AG04449 (cell line): ENCODE data around the gene TRABD.
"Not testable (repeated sequence)": the region's sequence is repeated elsewhere in the genome, so short reads cannot be mapped to it uniquely, and the experiment has no call there.

Experiments used
- CTCF ChIA-PET: fragments of 350-600 bp; formaldehyde crosslinking; extraction: SDS; loops from one replicate; lab custom pipeline; 2021; ENCODE audit warnings: antibody characterized with exemption; lab: Yijun Ruan, JAX
- POLR2A ChIA-PET: fragments of 400-600, 350-600 bp; formaldehyde crosslinking; extraction: SDS; loops from one replicate; lab custom pipeline; 2020; ENCODE audit warnings: antibody characterized with exemption, inconsistent platforms; lab: Yijun Ruan, JAX
- DNase-seq: peaks from one replicate; pipeline ENCODE4 v3.0.0-alpha.2; 2010; ENCODE audit warnings: low read depth, low spot score
- H3K4me3 ChIP-seq: 2 replicates; pipeline ENCODE4 v1.5.1; 2011; ENCODE audit warnings: low read depth, mild to moderate bottlenecking, control low read depth, low read length
- CTCF ChIP-seq: IDR thresholded peaks from one replicate; pipeline ENCODE4 v1.5.1; 2011; ENCODE audit warnings: mild to moderate bottlenecking, moderate library complexity, low read length, control low read depth, inconsistent platforms; ENCODE audit not compliant: insufficient read depth; ENCODE audit errors: missing control alignments

TRABD gene

GRCh38 chr22:50185375-50186087 is at the start of gene TRABD:
Gene TRABD, plus strand, starts transcription at chr22:50185913. Its CDS starts 7,148 bp downstream, at chr22:50193061.
- peak within 1 kb of the TSS; percentile 67 for H3K4me3 ChIP-seq
- POLR2A ChIA-PET = no interaction called here
- no peak for TF ChIP-seq CTCF
- DNase-seq = no peak
- CTCF ChIA-PET = no interaction called here

- CTCF ChIA-PET = interaction anchor here (1.5 to 2.0 kb wide), 2 partner anchors 10 kb away, joined by 4 to 11 read pairs; no protein-coding TSS in a partner anchor
- no peak for DNase-seq
- TF ChIP-seq CTCF = no peak
- H3K4me3 ChIP-seq = no peak overlapping the region
- POLR2A ChIA-PET = no interaction called here
These were observed 49.1 kb upstream of the TRABD start for GRCh38 chr22:50136581-50137015.

GRCh38 chr22:50137277-50137676 is 48.4 kb upstream of the TRABD start:
- DNase-seq, H3K4me3 ChIP-seq, POLR2A ChIA-PET: not testable (repeated sequence)
- CTCF ChIA-PET = interaction anchor here (1.0 to 1.5 kb wide), 2 partner anchors 10 to 12 kb away, joined by 4 read pairs; no protein-coding TSS in a partner anchor

DNA sequence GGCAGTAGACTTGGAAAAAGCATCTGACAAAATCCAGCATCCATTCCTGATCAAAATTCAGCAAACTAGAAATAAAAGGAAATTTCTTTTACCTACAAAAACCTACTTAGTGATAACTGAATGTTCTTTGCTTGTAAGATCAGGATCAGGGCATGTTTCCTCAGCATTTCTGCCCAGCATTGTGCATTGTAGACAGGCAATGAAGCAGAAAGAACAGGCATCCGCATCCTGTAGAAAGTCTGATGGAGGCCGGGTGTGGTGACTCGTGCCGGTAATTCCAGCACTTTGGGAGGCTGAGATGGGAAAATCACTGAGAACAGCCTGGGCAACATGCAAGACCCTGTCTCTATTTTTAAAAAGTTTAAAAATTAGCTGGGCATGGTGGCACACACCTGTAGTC is 47.7 kb upstream of the TRABD start:
- ChIA-PET CTCF (interaction anchor here (0.9 to 1.5 kb wide), 3 partner anchors 10 to 11 kb away, joined by 3 to 4 read pairs (median 4); no protein-coding TSS in a partner anchor), POLR2A (no interaction called here)
- no peak overlapping the region for H3K4me3 ChIP-seq
- no peak for TF ChIP-seq CTCF
- no peak for DNase-seq

- CTCF ChIA-PET = interaction anchor here (0.9 kb wide), 1 partner anchor 9 kb away, joined by 3 read pairs; no protein-coding TSS in a partner anchor
- TF ChIP-seq CTCF = no peak
- POLR2A ChIA-PET = no interaction called here
- H3K4me3 ChIP-seq = no peak overlapping the region
- no peak for DNase-seq
These were observed 46.7 kb upstream of the TRABD start for GRCh38 chr22:50138988-50139387.

DNA sequence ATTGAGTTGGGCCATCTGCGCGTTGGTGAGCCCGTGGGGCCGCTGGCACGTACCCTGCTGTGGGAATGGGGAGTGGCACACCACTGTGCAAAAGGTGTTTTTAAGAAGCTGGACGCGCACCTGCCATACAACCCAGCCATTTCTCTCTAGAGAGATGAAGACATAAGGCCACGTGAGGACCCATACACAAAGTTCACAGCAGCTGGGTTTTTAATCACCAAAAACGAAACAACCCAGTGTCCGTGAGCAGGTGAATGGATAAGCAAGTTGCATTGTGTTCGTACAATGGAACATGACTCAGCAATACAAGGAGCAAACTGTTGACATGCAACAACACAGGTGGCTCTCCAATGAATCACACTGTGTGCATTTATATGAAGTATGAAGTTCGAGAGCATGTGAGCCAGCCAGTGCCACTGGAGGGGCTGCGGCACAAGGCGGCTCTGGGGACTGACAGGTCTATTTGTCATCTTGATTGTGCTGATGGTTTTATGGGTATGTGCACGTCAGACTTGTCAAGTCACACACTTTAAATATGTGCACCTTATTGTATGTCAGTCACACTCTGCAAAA is 45.8 kb upstream of the TRABD start:
- ChIA-PET POLR2A (no interaction called here), CTCF (interaction anchor here (0.9 kb wide), 1 partner anchor 9 kb away, joined by 3 read pairs; no protein-coding TSS in a partner anchor)
- H3K4me3 ChIP-seq = no peak overlapping the region

More for the DNA sequence above, 45.8 kb upstream of the TRABD start:
- no peak for TF ChIP-seq CTCF
- DNase-seq = no peak
